Measurements from ENCODE around the gene MAFF.

MAFF gene

DNA sequence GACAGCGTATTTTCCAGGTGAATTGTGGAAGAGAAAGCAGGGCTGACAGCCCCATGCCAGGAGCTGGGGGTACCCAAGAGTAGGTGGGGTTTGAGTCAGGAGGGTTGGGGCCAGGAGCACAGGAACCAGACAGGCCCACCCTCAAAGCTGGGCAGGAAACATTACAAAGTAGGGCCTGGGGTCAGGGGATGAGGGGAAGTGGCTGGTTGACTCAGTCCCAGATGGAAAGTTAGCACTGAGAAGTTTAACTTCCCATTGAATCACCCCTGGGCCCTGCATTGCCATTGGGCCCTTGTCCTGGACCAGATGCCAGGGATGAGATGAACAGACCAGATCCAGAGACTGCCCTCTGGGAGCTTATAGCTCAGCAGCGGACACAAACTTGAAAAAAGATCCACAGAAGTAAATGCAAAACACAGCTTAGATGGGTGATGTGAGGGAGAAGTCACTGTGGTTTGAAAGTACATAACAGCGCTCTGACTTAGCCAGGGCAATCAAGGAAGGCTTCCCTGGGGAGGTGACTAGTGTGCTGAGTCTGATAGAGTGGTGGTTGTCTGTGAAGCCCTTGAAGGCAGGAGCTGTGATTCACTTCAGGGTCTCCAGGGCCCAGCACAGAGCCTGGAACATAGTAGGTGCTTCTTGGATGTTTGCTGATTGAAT lies 2.2 kb downstream of the MAFF start:
- no peak for DNase-seq (ENCODE audit: low spot score)

DNA sequence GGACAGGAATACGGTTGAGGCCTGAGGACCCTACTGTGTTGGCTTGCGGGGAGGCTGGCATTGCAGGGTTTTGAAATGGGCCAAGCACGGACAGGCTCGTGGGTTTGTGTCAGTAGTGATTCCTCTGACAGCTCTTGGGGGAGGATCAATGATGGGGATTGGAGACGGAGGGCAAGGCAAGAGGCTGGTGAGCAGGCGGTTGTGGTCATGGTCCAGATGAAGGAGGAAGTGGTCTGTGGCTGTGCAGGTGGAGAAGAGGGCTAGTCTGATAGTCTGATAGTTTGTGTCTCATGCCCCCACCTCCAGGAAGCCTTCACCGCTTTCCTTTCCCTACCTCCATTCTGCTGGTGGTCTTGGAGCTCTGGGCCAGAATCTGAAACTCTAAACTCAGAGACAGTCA lies 3.0 kb downstream of the MAFF start:
- no peak for DNase-seq (ENCODE audit: low spot score)

DNA sequence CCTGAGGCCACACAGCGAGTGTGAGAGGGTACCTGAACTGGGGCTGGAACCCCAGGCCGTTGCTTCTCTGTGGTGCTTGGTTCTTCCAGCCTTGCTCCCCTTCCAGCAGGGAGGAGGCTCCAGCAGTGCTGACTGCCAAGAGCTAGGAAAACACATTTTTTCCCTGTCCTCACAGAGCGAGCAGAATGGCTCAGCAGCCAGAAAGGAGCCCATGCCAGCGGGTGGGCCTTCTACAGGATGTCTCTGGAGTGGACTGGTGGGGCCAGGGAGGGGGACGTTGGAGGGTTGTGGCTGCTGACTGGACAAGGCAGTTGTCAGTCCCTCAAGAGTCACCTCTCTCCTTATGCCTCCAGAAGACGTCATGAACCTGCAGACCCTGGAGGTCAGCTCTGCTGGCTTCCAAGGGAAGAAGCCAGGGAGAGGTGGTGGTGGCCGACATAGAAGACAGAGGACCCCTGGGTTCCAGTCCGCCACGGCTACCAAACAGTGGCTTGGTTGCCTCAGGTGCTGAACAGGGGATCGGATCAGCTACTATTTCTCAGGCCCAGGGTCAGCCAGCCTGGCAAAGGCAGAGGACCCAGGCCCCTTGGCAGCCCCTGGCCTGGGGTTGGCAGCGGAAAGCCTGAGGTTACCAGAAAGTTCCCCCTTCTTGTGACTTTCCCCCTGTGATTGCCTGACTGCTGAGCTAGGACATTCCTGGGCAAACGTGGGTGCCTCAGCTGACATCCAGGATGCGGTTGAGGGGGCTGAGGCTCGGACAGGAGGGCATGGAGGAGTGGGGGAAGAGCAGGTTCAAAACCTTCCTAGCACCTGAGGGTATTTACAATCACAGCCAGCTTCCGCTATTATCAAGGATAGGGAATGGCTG lies 3.7 kb downstream of the MAFF start:
- DNase-seq (ENCODE audit: low spot score), result no peak

DNA sequence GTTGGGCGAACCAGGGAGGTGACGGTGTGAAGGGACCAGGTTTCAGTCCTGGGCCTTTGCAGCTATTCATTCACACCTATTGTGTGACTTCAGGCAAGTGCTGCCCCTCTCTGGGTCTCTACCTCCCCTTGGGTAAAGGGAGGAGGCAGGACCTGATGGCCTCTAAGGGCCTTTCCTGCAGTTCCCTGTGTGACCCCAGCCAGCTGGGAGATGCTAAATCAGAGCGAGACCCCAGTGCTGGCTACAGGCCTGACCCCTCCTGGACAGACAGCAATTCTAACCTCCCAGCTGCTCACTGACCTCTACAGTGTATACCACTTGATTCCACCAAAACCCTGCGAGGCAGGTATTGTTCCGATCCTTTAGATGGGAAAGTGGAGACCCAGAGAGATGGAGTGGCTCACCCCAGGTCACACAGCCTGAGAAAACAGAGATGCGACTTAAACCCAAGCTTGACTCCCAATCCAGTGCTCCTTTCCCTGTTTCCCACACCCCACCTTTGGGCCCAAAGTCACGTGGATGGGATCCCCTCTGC lies 6.2 kb downstream of the MAFF start:
- no peak for DNase-seq (ENCODE audit: low spot score)

DNA sequence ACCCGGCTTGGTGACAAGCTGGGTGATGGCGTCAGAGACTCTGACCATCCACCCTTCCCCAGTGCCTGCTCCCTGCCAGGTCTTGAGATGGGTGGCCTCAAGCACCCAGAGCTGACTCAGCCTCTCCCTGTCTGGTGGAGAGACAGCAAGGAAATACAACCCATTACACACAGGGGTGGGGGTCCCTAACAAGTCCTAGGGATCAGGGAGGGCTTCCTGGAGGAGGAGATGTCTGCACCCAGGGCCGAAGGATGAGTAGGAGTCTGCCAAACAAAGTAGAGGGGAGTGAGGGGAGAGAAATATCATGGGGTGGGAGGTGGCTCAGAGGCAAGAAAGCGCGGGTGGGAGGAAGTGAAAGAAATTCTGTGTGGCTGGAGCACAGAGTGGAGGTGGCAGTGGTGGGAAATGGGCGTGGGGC lies 6.8 kb downstream of the MAFF start:
- DNase-seq (ENCODE audit: low spot score), result no peak

DNA sequence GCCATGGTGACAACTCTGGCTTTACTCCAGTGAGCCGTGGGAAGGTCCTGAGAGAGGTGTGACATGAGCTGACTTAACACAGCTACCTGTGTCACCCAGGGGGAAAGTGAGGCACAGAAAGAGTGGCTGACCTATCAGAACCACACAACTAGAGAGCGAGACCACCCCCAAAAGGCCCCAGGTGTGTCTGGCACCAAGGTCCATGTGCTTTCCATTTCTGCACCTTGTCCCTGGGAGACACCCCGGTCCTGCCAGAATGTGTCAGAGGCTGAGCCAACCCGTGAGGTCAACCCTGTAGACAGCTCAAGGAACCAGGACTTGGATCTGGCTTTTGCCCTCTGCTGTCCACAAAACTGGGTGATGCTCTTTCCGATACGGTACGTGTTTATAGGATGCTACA lies 9.8 kb downstream of the MAFF start:
- DNase-seq (ENCODE audit: low spot score), result no peak

DNA sequence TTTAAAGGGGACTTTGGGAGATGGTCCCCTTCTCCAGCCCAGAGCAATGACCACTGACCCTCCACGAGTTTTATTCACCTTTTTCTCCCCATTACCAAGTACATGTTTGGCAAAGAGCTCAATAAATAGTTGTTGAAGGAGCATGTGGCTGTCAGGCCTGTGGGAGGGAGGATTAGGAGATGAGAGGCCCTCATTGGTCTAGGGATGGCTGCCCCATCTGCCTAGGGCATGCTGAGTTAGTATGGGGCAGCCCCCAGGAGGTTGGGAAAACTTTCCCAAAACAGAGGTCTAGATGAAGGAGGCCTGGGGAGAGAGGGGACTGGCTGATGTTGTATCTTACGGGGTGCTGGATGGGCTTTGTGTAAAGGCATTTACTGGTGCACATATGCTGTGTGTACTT lies 10.6 kb downstream of the MAFF start:
- no peak for DNase-seq (ENCODE audit: low spot score)

DNA sequence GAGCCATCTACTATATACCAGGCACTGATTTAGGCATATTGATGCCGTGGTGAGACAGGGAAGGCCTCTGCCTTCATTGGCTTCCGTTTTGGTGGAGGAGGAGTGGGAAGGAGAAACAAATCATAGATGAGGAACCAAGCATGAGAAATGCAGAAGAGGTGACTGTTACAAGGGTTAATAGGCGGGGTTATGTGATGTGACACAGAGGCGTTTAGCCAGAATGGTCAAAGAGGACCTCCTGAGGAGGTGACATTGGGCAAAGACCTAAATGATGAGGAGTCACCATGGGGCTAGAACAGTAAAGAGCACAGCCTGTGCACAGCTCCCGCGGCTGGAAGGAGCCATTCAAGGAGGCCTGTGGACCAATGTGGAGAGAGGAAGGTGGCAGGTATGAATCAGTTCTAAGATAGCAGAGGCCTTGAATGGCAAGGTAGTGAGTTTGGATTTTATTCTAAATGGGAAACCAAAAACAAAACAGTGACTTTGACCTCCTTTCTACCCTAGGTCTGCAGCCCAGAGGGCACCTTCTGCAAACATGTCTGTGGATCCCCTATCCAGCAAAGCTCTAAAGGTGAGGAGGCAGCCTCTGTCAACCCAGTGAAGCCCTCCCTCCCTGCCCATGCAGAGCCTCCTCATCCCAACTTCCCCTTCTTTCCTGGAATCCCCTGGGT lies 11.7 kb downstream of the MAFF start:
- DNase-seq (ENCODE audit: low spot score), result no peak

DNA sequence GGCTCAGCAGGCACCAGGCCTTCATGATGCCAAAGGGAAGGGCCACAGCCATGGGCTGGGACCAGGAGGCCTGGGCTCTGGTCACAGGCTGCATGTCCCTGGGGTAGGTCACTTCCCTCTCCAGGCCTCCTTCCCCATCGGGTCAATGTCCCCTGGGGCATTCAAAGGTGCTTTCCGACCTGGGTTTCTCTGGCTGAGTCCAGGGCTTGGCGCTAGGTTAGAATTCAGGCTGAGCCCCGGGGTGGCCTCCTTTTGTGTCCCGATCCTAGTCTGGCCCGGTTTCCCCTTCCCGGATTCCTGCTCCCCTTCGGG lies 12.2 kb downstream of the MAFF start:
- no peak for DNase-seq (ENCODE audit: low spot score)

DNA sequence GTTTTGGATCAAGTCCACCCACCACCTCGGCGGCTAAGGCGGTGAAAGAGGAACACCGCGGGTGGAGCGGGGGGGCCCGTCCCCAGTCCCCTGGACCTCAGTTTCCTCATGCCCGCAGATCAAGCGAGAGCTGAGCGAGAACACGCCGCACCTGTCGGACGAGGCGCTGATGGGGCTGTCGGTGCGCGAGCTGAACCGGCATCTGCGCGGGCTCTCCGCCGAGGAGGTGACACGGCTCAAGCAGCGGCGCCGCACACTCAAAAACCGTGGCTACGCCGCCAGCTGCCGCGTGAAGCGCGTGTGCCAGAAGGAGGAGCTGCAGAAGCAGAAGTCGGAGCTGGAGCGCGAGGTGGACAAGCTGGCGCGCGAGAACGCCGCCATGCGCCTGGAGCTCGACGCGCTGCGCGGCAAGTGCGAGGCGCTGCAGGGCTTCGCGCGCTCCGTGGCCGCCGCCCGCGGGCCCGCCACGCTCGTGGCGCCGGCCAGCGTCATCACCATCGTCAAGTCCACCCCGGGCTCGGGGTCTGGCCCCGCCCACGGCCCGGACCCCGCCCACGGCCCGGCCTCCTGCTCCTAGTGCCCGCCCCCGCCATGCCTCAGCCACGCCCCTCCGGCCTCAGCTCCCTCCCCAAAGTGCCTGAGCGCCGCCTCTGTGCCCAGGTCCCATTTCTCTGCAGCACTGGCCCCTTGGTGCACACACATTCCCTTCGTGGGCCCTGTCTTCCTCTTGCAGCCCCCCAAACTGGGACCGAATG lies 12.7 kb downstream of the MAFF start:
- DNase-seq (ENCODE audit: low spot score), result peak; percentile 85

DNA sequence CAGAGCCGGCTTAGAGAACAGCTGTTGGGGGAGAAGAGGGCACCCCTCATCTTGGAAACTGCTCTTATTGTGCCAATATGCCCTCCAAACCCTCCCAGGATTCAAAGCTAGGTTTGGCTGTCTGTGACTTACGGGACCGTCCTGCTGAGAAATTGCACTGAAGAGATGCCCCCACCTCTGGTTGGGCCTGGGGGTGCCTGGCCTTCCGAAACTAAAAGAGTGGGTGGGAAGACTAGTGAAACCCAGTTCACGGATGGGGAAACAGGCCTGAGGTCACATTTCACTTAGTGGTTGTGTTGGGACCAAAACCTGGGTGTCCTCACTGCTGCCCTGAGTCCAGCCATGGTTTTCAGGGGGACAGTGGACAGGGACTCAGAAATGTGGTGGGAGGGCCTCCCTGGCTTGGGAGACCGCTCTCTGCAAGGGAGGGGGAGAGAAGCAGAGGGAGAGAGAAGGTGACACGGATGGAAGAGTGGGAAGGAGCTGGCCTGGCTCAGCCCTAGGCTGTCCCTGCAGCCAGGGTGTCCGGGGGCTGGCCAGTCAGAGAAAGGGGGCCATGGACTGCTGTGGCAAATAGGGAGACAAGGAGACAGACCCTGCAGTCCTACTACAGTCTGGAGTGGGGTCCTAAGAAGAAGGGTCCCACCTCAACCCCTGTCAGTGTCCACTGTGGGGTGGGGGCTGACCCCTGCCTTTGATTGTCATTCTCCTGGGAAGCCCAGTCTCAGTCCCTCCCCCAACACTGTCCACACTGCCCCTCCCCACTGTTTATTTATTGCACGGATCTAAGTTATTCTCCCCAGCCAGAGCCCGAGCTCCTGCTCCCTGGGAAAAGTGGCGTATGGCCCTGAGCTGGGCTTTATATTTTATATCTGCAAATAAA lies 13.6 kb downstream of the MAFF start:
- DNase-seq (ENCODE audit: low spot score), result no peak

DNA sequence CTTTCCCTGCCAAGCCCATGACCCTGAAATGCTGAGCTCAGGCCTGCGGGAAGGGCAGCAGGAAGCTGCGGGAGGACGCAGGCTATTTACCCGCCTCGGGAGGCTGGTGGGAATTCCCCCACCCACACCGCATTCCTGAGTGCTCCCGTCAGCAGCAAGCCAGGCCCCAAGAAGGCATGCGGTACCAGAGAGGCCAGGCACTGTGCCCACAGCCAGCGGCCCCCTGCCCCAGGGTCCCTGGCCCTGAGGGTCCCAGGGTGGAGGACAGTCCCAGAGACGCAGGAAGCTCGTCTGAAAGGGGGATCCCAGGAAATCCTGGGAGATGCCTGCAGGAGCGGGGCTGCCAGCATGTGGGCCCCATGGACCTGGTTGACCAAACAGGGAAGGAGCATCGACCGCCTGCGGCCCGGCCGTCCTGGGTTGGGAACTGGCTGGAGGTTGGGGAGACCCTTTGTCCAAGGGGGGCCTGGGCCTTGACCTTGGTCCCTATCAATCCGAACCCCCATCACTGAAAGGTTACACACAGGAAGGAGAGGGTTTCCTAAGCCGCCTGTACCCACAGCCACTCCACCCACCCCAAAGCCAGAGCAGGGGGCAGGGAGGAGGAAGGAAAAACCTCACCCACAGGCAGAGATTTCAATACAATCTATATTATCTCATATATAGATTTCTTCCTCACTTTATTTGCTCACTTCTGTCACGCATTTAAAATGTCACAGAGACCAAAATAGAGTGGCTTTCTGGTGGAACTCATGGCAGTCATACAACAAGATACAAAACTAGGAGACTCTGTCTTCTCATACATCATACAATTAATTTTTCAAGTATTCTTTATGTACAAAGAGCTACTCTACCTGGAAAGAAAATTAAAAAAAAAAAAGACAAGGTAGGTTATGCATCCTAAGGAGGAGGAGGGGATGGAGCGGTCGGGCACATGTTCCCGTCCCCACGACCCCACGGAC lies 17.1 kb downstream of the MAFF start:
- no peak for DNase-seq (ENCODE audit: low spot score)

DNA sequence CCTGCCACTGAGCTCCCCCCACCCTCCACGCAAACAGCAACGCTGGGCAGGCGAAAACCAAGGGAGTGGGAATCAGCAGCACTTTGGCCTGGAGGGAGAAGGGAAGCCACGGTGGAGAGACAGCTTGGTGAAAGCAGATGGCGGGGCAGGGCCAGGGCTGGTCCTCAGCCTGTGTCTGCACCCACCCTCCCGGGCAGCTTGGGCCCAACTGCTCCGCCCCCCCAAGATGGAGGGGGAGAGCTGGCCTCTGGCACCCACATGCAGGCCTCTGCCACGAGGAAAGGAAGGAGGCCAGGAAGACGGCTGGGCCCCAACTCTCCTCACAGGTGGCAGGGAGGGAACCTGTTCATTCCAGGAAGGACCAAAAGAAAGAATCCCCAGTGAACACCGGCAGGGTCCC lies 17.8 kb downstream of the MAFF start:
- DNase-seq (ENCODE audit: low spot score), result no peak

DNA sequence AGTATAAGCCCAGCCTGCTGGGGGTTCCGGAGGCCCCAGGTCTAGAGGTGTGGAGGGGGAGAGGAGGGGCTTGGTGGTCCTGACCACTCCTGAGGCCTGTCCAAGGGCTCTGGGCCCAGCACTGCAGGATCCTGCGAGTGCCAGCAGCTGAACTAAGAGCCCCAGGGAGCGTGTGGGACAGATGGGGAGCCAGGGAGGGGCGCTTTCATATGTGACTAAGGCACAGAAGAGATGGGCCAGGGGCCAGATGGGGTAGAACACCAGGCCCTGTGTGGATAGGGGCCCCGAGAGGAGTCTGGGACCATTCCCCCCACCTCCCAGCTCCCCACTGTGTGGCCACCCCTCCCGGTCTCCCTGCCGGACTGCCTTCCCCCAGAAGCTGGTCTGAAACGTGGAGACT lies 18.4 kb downstream of the MAFF start:
- DNase-seq (ENCODE audit: low spot score), result no peak

DNA sequence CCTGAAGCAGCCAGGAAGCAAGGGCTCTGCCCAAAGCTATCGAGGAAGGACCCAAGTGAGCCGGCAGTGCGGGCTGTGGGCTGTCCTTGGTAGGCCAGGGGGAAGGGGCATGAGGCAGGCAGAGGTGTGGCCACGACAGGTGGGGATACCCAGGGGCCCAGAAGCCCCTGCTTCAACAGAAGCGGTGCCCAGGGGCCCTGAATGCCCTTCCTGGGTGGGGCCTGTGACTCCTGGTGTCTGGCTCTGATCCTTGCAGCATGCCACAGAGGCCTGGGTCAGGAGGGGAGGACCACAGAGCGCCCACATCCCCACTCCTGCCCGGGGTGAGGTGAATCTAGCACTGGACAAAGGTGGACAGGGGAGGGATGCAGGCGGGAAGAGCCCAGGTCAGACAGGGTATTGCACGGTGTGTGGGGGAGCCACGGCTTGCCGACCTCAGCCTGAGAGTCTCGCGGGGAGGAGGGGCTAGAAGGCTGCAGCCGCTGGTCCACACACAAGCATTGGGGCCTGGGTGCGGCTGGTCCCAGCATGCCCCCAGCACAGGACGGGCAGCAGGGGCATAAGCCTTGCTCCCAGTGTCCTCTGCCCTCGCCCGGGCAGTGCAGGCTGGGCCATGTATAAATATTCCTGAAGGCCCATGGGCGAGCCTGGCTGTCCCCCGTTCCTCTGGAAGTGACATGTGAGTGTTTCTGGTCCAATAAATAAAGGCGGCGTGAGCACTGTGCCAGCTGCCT lies 19.0 kb downstream of the MAFF start:
- no peak for DNase-seq (ENCODE audit: low spot score)

DNA sequence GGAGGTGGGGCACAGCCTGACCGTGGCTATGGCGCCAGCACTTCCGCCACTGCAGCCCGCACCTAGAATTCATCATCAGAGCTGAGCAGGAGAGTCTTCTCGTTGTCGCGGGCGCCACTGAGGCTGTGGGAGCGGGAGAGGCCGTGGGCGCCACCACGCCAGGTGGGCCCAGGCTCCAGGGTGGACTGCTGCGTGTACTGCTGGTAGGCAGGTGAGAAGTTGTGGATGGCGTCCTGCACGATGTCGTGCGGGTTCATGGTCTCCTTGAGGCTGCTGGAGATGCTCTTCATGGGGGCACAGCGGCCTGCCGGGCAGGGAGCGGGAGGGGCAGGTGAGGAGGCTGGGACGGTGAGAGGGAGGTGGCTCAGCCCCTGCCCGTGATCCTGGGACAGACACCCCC lies 19.6 kb downstream of the MAFF start:
- DNase-seq (ENCODE audit: low spot score), result no peak

DNA sequence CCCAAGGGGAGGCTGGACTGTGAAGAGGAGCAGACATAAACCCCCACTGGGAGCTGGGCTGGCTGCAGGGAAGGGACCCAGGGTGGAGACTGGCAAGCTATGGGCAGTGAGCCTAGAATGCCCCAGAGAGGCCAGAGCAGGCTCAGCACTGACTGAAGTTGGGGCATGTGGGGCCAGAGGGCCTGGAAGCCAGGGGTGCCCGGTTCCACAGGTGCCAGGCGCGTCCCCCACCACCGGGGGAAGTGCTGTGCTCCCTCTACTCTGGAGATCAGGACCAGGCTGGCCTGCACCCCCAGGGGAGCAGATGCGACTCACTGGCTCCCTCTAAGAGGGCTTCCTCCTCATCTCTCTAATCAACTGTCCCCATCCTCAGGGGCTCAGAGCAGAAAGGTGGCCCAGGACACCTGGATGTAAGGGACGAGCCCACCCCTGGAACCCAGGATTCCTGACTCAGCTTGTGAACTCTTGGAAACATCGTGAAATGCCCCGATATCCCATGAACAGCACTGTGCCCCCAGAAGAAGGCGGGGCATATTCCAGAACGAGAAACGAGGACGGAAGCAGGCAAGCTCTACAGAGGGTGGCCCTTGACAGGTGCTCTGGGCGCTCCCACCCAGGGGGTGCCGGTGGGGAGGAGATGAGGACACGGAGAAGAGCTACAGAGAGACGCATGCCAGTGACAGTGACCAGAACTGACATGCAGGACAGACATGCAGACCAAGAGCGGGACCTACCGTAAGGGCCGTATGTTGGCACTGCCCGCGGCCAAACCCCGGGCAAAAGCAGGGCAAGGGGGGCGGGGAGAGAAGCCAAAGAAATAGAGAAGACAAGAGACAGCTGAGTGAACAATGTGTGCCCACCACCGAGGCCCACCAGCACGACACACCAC lies 20.4 kb downstream of the MAFF start:
- DNase-seq (ENCODE audit: low spot score), result no peak

DNA sequence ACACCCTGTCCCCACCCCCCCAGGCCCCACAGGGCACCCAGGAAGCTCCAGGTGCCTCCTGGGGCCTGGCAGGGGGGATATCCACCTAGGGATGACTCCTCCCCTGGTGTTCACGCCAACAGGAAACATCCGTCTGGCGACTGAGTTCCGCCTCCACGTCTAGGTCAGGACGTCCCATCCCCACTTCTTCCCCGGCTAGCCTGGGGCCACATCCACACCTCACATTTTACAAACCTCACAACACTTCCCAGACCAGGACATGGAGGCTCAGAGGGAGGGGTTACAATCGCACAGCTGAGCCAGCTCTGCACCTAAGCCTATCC lies 21.0 kb downstream of the MAFF start:
- DNase-seq (ENCODE audit: low spot score), result no peak
